Stimulated activated naive CD8-positive, alpha-beta T cell treated with anti-CD3 and anti-CD28 coated beads, Interleukin-15, Interleukin-2, amounts not matched to agents 100 ng/mL and 50 ng/mL, for 24 hours (primary cell): ENCODE measurements around the gene TMEM260.

Source experiments
- H3K27ac Mint-ChIP-seq: one replicate; pipeline ENCODE4 v1.8.0; 2021; ENCODE audit warnings: mild to moderate bottlenecking, mixed read lengths
- H3K27me3 Mint-ChIP-seq: one replicate; pipeline ENCODE4 v1.8.0; 2021; ENCODE audit warnings: mixed read lengths
- H3K36me3 Mint-ChIP-seq: one replicate; pipeline ENCODE4 v1.8.0; 2021; ENCODE audit warnings: low read depth, mixed read lengths
- H3K4me1 Mint-ChIP-seq: one replicate; pipeline ENCODE4 v1.8.0; 2021; ENCODE audit warnings: low read depth, mixed read lengths
- H3K4me3 Mint-ChIP-seq: one replicate; pipeline ENCODE4 v1.8.0; 2021; ENCODE audit warnings: mild to moderate bottlenecking, mixed read lengths
- H3K9me3 Mint-ChIP-seq: one replicate; pipeline ENCODE4 v1.8.0; 2021; ENCODE audit warnings: mixed read lengths

TMEM260 gene

GRCh38 chr14:56579345-56580220 lies at the start of gene TMEM260:
TMEM260 (plus strand) TSS chr14:56579798; CDS start chr14:56579915, 117 bp downstream.
- Mint-ChIP-seq H3K27ac (peak within 1 kb of the TSS; percentile 98), H3K27me3 (no peaks in the 10 kb centered on the region), H3K4me3 (peak within 1 kb of the TSS; percentile 93), H3K36me3 (no peaks in the 10 kb centered on the region), H3K9me3 (no peaks in the 10 kb centered on the region), H3K4me1 (peaks cover 42% of the 10 kb centered on the region)

GRCh38 chr14:56532546-56532945 lies 47.1 kb upstream of the TMEM260 start:
- Mint-ChIP-seq H3K27me3 (peaks cover 15% of the 10 kb centered on the region), H3K9me3 (no peaks in the 10 kb centered on the region), H3K27ac (no peak overlapping the region), H3K4me1 (no peaks in the 10 kb centered on the region), H3K36me3 (no peaks in the 10 kb centered on the region), H3K4me3 (no peak overlapping the region)

- Mint-ChIP-seq H3K4me1 (no peaks in the 10 kb centered on the region), H3K36me3 (no peaks in the 10 kb centered on the region), H3K27me3 (peaks cover 24% of the 10 kb centered on the region), H3K4me3 (no peak overlapping the region), H3K27ac (no peak overlapping the region), H3K9me3 (no peaks in the 10 kb centered on the region)
Observed at GRCh38 chr14:56534656-56535055, 44.9 kb upstream of the TMEM260 start.

- H3K9me3 Mint-ChIP-seq, result no peaks in the 10 kb centered on the region
- no peaks in the 10 kb centered on the region for H3K4me1 Mint-ChIP-seq
- H3K27ac Mint-ChIP-seq, result no peak overlapping the region
Observed at GRCh38 chr14:56539862-56540261, 39.7 kb upstream of the TMEM260 start.

GRCh38 chr14:56543436-56543835 lies 36.2 kb upstream of the TMEM260 start:
- H3K4me1 Mint-ChIP-seq, result no peaks in the 10 kb centered on the region
- H3K27me3 Mint-ChIP-seq, result peaks cover 2% of the 10 kb centered on the region
- no peak overlapping the region for H3K4me3 Mint-ChIP-seq
- H3K36me3 Mint-ChIP-seq, result no peaks in the 10 kb centered on the region
- no peak overlapping the region for H3K27ac Mint-ChIP-seq
- no peaks in the 10 kb centered on the region for H3K9me3 Mint-ChIP-seq

More at GRCh38 chr14:56539862-56540261, 39.7 kb upstream of the TMEM260 start:
- Mint-ChIP-seq H3K36me3 (no peaks in the 10 kb centered on the region), H3K27me3 (peaks cover 13% of the 10 kb centered on the region), H3K4me3 (no peak overlapping the region)

- no peaks in the 10 kb centered on the region for H3K4me1 Mint-ChIP-seq
- peaks cover 16% of the 10 kb centered on the region for H3K27me3 Mint-ChIP-seq
- H3K4me3 Mint-ChIP-seq, result no peak overlapping the region
- no peak overlapping the region for H3K27ac Mint-ChIP-seq
- no peaks in the 10 kb centered on the region for H3K36me3 Mint-ChIP-seq
- H3K9me3 Mint-ChIP-seq, result no peaks in the 10 kb centered on the region
Observed at GRCh38 chr14:56549721-56550120, 29.9 kb upstream of the TMEM260 start.

- H3K36me3 Mint-ChIP-seq, result no peaks in the 10 kb centered on the region
- no peak overlapping the region for H3K27ac Mint-ChIP-seq
- no peak overlapping the region for H3K4me3 Mint-ChIP-seq
- H3K9me3 Mint-ChIP-seq, result no peaks in the 10 kb centered on the region
- peaks cover 32% of the 10 kb centered on the region for H3K27me3 Mint-ChIP-seq
- H3K4me1 Mint-ChIP-seq, result no peaks in the 10 kb centered on the region
Observed at GRCh38 chr14:56552615-56553014, 27.0 kb upstream of the TMEM260 start.

GRCh38 chr14:56554301-56554700 lies 25.3 kb upstream of the TMEM260 start:
- Mint-ChIP-seq H3K27ac (no peak overlapping the region), H3K9me3 (no peaks in the 10 kb centered on the region), H3K36me3 (no peaks in the 10 kb centered on the region), H3K27me3 (peaks cover 28% of the 10 kb centered on the region), H3K4me3 (no peak overlapping the region), H3K4me1 (no peaks in the 10 kb centered on the region)

- Mint-ChIP-seq H3K4me1 (no peaks in the 10 kb centered on the region), H3K36me3 (no peaks in the 10 kb centered on the region), H3K9me3 (no peaks in the 10 kb centered on the region), H3K4me3 (no peak overlapping the region), H3K27me3 (peaks cover 29% of the 10 kb centered on the region), H3K27ac (no peak overlapping the region)
Observed at GRCh38 chr14:56555921-56556570, 23.6 kb upstream of the TMEM260 start.

GRCh38 chr14:56559182-56559581 lies 20.4 kb upstream of the TMEM260 start:
- H3K9me3 Mint-ChIP-seq, result peaks cover 7% of the 10 kb centered on the region
- H3K27ac Mint-ChIP-seq, result no peak overlapping the region
- H3K36me3 Mint-ChIP-seq, result no peaks in the 10 kb centered on the region
- peaks cover 36% of the 10 kb centered on the region for H3K27me3 Mint-ChIP-seq
- no peaks in the 10 kb centered on the region for H3K4me1 Mint-ChIP-seq
- H3K4me3 Mint-ChIP-seq, result no peak overlapping the region

- Mint-ChIP-seq H3K27me3 (peaks cover 32% of the 10 kb centered on the region), H3K9me3 (peaks cover 7% of the 10 kb centered on the region), H3K4me3 (no peak overlapping the region), H3K4me1 (no peaks in the 10 kb centered on the region), H3K27ac (no peak overlapping the region), H3K36me3 (no peaks in the 10 kb centered on the region)
Observed at GRCh38 chr14:56561606-56562005, 18.0 kb upstream of the TMEM260 start.

GRCh38 chr14:56562883-56563282 lies 16.7 kb upstream of the TMEM260 start:
- H3K27me3 Mint-ChIP-seq, result peaks cover 40% of the 10 kb centered on the region
- H3K9me3 Mint-ChIP-seq, result peaks cover 7% of the 10 kb centered on the region
- H3K4me1 Mint-ChIP-seq, result no peaks in the 10 kb centered on the region

GRCh38 chr14:56569174-56569573 lies 10.4 kb upstream of the TMEM260 start:
- no peaks in the 10 kb centered on the region for H3K9me3 Mint-ChIP-seq
- no peaks in the 10 kb centered on the region for H3K36me3 Mint-ChIP-seq
- H3K27me3 Mint-ChIP-seq, result peaks cover 35% of the 10 kb centered on the region

More at GRCh38 chr14:56562883-56563282, 16.7 kb upstream of the TMEM260 start:
- no peak overlapping the region for H3K4me3 Mint-ChIP-seq
- H3K36me3 Mint-ChIP-seq, result no peaks in the 10 kb centered on the region
- no peak overlapping the region for H3K27ac Mint-ChIP-seq

GRCh38 chr14:56570295-56570694 lies 9.3 kb upstream of the TMEM260 start:
- H3K4me1 Mint-ChIP-seq, result no peaks in the 10 kb centered on the region
- no peak overlapping the region for H3K4me3 Mint-ChIP-seq
- peaks cover 28% of the 10 kb centered on the region for H3K27me3 Mint-ChIP-seq
- H3K9me3 Mint-ChIP-seq, result no peaks in the 10 kb centered on the region
- H3K36me3 Mint-ChIP-seq, result no peaks in the 10 kb centered on the region
- H3K27ac Mint-ChIP-seq, result no peak overlapping the region

More at GRCh38 chr14:56569174-56569573, 10.4 kb upstream of the TMEM260 start:
- Mint-ChIP-seq H3K27ac (no peak overlapping the region), H3K4me1 (no peaks in the 10 kb centered on the region), H3K4me3 (no peak overlapping the region)

- no peaks in the 10 kb centered on the region for H3K9me3 Mint-ChIP-seq
- peak overlapping the region; percentile 76 for H3K27ac Mint-ChIP-seq
- H3K4me3 Mint-ChIP-seq, result peak overlapping the region; percentile 93
- H3K4me1 Mint-ChIP-seq, result peaks cover 45% of the 10 kb centered on the region
- no peaks in the 10 kb centered on the region for H3K36me3 Mint-ChIP-seq
- H3K27me3 Mint-ChIP-seq, result no peaks in the 10 kb centered on the region
Observed at GRCh38 chr14:56580221-56580711, 668 bp downstream of the TMEM260 start.
